CD14-positive monocyte (primary cell): ENCODE measurements around the gene BTBD9. TPM values are rescaled to one million over a fixed set of nuclear protein-coding genes. Genes with fewer than 3 reads are reported as not detected.

Experiments
- DNase-seq, 3 donors: peaks; one replicate each; pipeline ENCODE4 v3.0.0-alpha.2; 2011 to 2022
- H2AFZ ChIP-seq: 2 replicates; pipeline ENCODE4 v1.6.0; 2012; ENCODE audit warnings: mild to moderate bottlenecking, low read depth, low read length, inconsistent platforms; ENCODE audit not compliant: insufficient read depth, poor library complexity, severe bottlenecking
- H3K27ac ChIP-seq, 2 donors: 1 replicate in 1 of 2; 2 replicates in 1 of 2; pipeline ENCODE4 v1.5.1; 2012 to 2013; ENCODE audit warnings: low read length in 2 of 2, control low read depth in 1 of 2, inconsistent platforms in 1 of 2, low read depth in 1 of 2, mild to moderate bottlenecking in 1 of 2
- H3K27me3 ChIP-seq, 2 donors: one replicate each; pipeline versions ENCODE4 v1.6.0 to v1.6.1; 2011 to 2013; ENCODE audit warnings: low read length in 2 of 2; ENCODE audit not compliant: control insufficient read depth in 2 of 2, insufficient read depth in 2 of 2
- H3K36me3 ChIP-seq, 2 donors: replicated peaks in 1 of 2; 1 replicate in 1 of 2; 2 replicates in 1 of 2; pipeline versions ENCODE4 v1.5.1 to v1.6.1; 2012 to 2013; ENCODE audit warnings: low read length in 2 of 2, control low read depth in 1 of 2, inconsistent platforms in 1 of 2, mild to moderate bottlenecking in 1 of 2; ENCODE audit not compliant: insufficient read depth in 2 of 2, control insufficient read depth in 1 of 2
- H3K4me1 ChIP-seq, 2 donors: 1 replicate in 1 of 2; 2 replicates in 1 of 2; pipeline versions ENCODE4 v1.5.1 to v1.6.1; 2012 to 2013; ENCODE audit warnings: low read length in 2 of 2, control low read depth in 1 of 2, inconsistent platforms in 1 of 2, mild to moderate bottlenecking in 1 of 2, moderate library complexity in 1 of 2; ENCODE audit not compliant: insufficient read depth in 2 of 2, control insufficient read depth in 1 of 2
- H3K4me2 ChIP-seq: replicated peaks from 2 replicates; pipeline ENCODE3; 2012; ENCODE audit warnings: low read length, moderate library complexity, mild to moderate bottlenecking; ENCODE audit not compliant: poor library complexity, severe bottlenecking; ENCODE audit errors: extremely low read depth
- H3K4me3 ChIP-seq, 3 experiments: fragments of 200-600 bp in 1 of 3; sonication (generic) in 1 of 3; replicated peaks in 1 of 3; 1 replicate in 2 of 3; 2 replicates in 1 of 3; pipeline ENCODE4 v1.5.1; 2011 to 2013; ENCODE audit warnings: low read length in 3 of 3, mild to moderate bottlenecking in 3 of 3, control low read depth in 2 of 3, low read depth in 2 of 3, inconsistent platforms in 1 of 3, moderate library complexity in 1 of 3
- H3K79me2 ChIP-seq: 2 replicates; pipeline ENCODE4 v1.6.0; 2012; ENCODE audit warnings: mild to moderate bottlenecking, control low read depth, inconsistent platforms, low read length, moderate library complexity; ENCODE audit not compliant: insufficient read depth
- H3K9ac ChIP-seq: 2 replicates; pipeline ENCODE4 v1.6.0; 2017; ENCODE audit warnings: low read length, mild to moderate bottlenecking; ENCODE audit not compliant: insufficient read depth, poor library complexity, severe bottlenecking
- H3K9me3 ChIP-seq, 2 donors: replicated peaks in 1 of 2; 1 replicate in 1 of 2; 2 replicates in 1 of 2; pipeline versions ENCODE4 v1.5.1 to v1.6.1; 2012 to 2013; ENCODE audit warnings: low read length in 2 of 2, control low read depth in 1 of 2; ENCODE audit not compliant: control insufficient read depth in 1 of 2, insufficient read depth in 1 of 2
- H4K20me1 ChIP-seq: 2 replicates; pipeline ENCODE4 v1.6.0; 2012; ENCODE audit warnings: mild to moderate bottlenecking, low read length, control low read depth, moderate library complexity; ENCODE audit not compliant: insufficient read depth
- H3K27ac Mint-ChIP-seq, 7 donors: one replicate each; pipeline ENCODE4 v1.8.0; 2020; ENCODE audit warnings: mild to moderate bottlenecking in 7 of 7, mixed read lengths in 7 of 7, moderate library complexity in 6 of 7, inconsistent platforms in 2 of 7
- H3K27me3 Mint-ChIP-seq, 3 donors: one replicate each; pipeline ENCODE4 v1.8.0; 2021 to 2022; ENCODE audit warnings: low read depth in 3 of 3, mild to moderate bottlenecking in 3 of 3, mixed read lengths in 3 of 3, moderate library complexity in 3 of 3, inconsistent platforms in 1 of 3
- H3K36me3 Mint-ChIP-seq, 2 donors: one replicate each; pipeline ENCODE4 v1.8.0; 2020; ENCODE audit warnings: mixed read lengths in 2 of 2, inconsistent platforms in 1 of 2, mild to moderate bottlenecking in 1 of 2
- H3K4me1 Mint-ChIP-seq: one replicate; pipeline ENCODE4 v1.8.0; 2020; ENCODE audit warnings: mild to moderate bottlenecking, mixed read lengths
- H3K4me3 Mint-ChIP-seq, 2 donors: one replicate each; pipeline ENCODE4 v1.8.0; 2020; ENCODE audit warnings: mild to moderate bottlenecking in 2 of 2, mixed read lengths in 2 of 2, moderate library complexity in 1 of 2
- H3K9me3 Mint-ChIP-seq, 7 donors: one replicate each; pipeline ENCODE4 v1.8.0; 2020 to 2022; ENCODE audit warnings: mixed read lengths in 7 of 7, mild to moderate bottlenecking in 6 of 7, moderate library complexity in 6 of 7, inconsistent platforms in 2 of 7
- CTCF ChIP-seq: fragments of 200-600 bp; IDR thresholded peaks from one replicate; pipeline ENCODE4 v1.8.0; 2022; ENCODE audit warnings: antibody characterized with exemption, mild to moderate bottlenecking
- WGBS: methylation state at CpG from one replicate; pipeline ENCODE4 v1.1.5; 2013; ENCODE audit warnings: missing lambda C conversion rate; ENCODE audit not compliant: insufficient coverage; 5-methylcytosine and 5-hydroxymethylcytosine counted together
- intact Hi-C, 2 donors: fragments of 100-400 bp; cut with micrococcal nuclease; formaldehyde crosslinking; loops; one replicate each; pipeline versions ENCODE4 v1.15.0 to v1.15.1; 2023
- polyA plus RNA-seq, 3 donors: library from polyadenylated mRNA; depleted of rRNA in 1 of 3; unstranded in 2 of 3; stranded (reverse) in 1 of 3; fragments of 300-500 nt in 2 of 3; fragments of >200 nt in 1 of 3; fragmentation: Illumina TruSeq in 2 of 3; gene quantifications; 1 replicate in 2 of 3; 2 replicates in 1 of 3; pipeline ENCODE4 v1.2.3, GENCODE V29; 2012 to 2021

BTBD9 gene
- polyA plus RNA-seq, 3 donors: 5.2 to 7.5 (median 6.2) TPM

GRCh38 chr6:38509713-38510112 lies 130.0 kb downstream of the BTBD9 start:
- peak overlapping the region in 2 of 7 donors; percentile 8 to 22 for H3K27ac Mint-ChIP-seq
- no peak for DNase-seq
- Histone ChIP-seq H2AFZ (no peak overlapping the region), H3K36me3 (no peaks in the 10 kb centered on the region), H3K9ac (no peak overlapping the region), H3K9me3 (no peaks in the 10 kb centered on the region), H3K79me2 (no peaks in the 10 kb centered on the region), H3K4me3 (no peak overlapping the region), H4K20me1 (no peaks in the 10 kb centered on the region), H3K4me1 (peaks cover 23 to 25% of the 10 kb centered on the region in 2 donors), H3K27ac (no peak overlapping the region), H3K27me3 (no peaks in the 10 kb centered on the region), H3K4me2 (no peak overlapping the region)
- no peak overlapping the region for H3K4me3 Mint-ChIP-seq
- no peaks in the 10 kb centered on the region for H3K27me3 Mint-ChIP-seq
- no peaks in the 10 kb centered on the region for H3K36me3 Mint-ChIP-seq
- intact Hi-C loops: no loop called here
- 100% methylated on average over 1 of the region's 1 CpG for WGBS
- no peaks in the 10 kb centered on the region for H3K9me3 Mint-ChIP-seq
- no peak for TF ChIP-seq CTCF
- H3K4me1 Mint-ChIP-seq: no peaks in the 10 kb centered on the region

GRCh38 chr6:38508894-38509293 lies 130.8 kb downstream of the BTBD9 start:
- peak overlapping the region in 1 of 3 experiments; percentile 12 for H3K4me3 ChIP-seq
- intact Hi-C loops: no loop called here
- peak; percentile 23 to 54 (median 39) for DNase-seq
- peak overlapping the region; percentile 5 for H3K4me2 ChIP-seq
- no peaks in the 10 kb centered on the region for H3K27me3 ChIP-seq
- no peak for TF ChIP-seq CTCF
- Mint-ChIP-seq H3K4me3 (no peak overlapping the region), H3K27ac (no peak overlapping the region), H3K4me1 (no peaks in the 10 kb centered on the region), H3K9me3 (no peaks in the 10 kb centered on the region), H3K36me3 (no peaks in the 10 kb centered on the region), H3K27me3 (no peaks in the 10 kb centered on the region)
- H3K4me1 ChIP-seq: peaks cover 23 to 25% of the 10 kb centered on the region in 2 donors
- no peaks in the 10 kb centered on the region for H4K20me1 ChIP-seq
- no peaks in the 10 kb centered on the region for H3K36me3 ChIP-seq
- no peaks in the 10 kb centered on the region for H3K9me3 ChIP-seq
- no peak overlapping the region for H2AFZ ChIP-seq
- no peaks in the 10 kb centered on the region for H3K79me2 ChIP-seq
- peak overlapping the region in 1 of 2 donors; percentile 56 for H3K27ac ChIP-seq
- H3K9ac ChIP-seq: no peak overlapping the region
